Stimulated activated CD4-positive, alpha-beta T cell treated with anti-CD3 and anti-CD28 coated beads, Interleukin-4, amount 100 ng/mL, for 24 hours (primary cell): ENCODE measurements around the gene KRT72.

ENCODE experiments used
- DNase-seq: peaks from one replicate; pipeline ENCODE4 v3.0.0-alpha.2; 2020

The KRT72 gene

DNA sequence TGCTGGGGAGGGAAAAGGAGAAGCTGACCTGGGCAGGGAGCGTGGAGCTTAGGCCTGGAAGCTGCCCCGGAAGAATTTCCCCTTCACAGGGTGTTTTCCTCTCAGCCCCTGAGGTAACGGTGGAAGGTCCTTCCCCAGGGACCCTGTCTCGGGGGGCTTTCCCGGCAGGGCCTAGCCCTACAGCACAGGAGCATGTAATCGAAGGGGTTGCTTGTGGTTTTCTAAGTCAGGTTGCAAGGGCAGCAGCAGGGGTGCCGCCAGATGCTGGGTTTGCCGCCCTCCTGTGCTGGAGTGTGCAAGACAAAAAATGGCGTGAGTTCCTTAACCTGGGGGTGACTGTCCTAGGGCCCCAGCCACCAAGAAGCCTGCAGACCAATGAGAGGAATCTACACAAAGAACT, 26.0 kb downstream of the KRT72 start:
- no peak for DNase-seq

DNA sequence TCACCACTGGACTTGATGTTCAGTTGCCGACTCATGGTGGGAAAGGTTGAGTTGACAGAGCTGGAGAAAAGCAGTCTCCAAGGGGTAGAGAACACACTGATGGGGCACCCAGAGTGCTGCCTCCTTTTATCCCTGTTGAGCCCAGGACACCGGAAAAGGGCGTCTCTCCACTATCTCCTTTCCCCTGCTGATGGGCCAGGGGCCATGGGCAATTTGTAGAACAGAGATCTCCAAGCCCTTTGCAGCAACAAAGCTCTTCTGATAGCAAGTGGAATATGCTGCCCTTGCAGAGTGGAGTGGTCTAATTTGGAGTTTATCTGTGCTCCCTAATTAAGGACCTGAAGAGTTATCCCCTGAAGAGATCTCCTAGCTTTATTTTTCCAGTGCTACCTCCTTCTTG, 27.5 kb downstream of the KRT72 start, which contains the start of gene KRT74:
TSS of gene KRT74 (minus strand) at position 101 of the 400 bp plus-strand sequence. CDS start at position 35, 66 bp downstream.
- DNase-seq, result no peak

DNA sequence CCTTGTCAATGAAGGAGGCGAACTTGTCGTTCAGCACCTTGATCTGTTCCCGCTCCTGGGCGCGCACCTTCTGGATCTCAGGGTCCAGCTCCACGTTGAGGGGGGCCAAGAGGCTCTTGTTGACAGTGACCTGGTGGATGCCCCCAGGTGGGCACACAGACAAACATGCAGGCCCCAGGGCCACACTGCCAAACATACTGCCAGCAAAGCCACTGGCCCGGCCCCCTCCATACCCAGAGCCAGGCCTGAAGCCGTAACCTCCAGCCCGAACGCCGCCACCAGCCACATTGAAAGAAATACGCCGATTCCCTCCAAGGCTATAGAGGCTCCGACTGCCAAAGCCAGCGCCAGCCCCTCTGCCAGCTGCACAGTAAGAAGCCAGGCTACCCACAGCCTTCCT, 28.0 kb downstream of the KRT72 start:
- no peak for DNase-seq

DNA sequence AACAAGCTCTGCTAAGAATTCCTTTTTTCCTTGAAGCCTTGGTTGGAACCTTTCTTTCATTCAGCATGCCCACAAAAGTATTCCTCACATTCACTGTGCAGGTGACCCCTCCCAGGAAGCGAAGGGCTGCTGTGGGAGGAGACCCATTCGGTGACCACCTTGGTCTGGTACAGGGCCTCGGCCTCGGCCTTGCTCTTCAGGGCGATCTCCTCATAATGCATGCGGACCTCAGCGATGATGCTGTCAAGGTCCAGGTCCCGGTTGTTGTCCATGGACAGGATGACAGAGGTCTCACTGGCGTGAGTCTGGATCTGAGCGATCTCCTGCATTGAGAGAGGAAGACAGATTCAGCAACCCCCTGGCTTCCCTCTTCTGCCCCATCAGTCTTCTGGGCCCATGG, 30.8 kb downstream of the KRT72 start:
- DNase-seq, result no peak

- DNase-seq, result no peak
Observed at GRCh38 chr12:52568111-52568510, 33.2 kb downstream of the KRT72 start.

GRCh38 chr12:52566847-52567291, 34.4 kb downstream of the KRT72 start:
- DNase-seq, result no peak

- DNase-seq, result no peak
Observed at GRCh38 chr12:52564582-52564981, 36.7 kb downstream of the KRT72 start.

GRCh38 chr12:52561880-52562449, 39.3 kb downstream of the KRT72 start:
- no peak for DNase-seq

- DNase-seq, result no peak
Observed at GRCh38 chr12:52559979-52560378, 41.3 kb downstream of the KRT72 start.

DNA sequence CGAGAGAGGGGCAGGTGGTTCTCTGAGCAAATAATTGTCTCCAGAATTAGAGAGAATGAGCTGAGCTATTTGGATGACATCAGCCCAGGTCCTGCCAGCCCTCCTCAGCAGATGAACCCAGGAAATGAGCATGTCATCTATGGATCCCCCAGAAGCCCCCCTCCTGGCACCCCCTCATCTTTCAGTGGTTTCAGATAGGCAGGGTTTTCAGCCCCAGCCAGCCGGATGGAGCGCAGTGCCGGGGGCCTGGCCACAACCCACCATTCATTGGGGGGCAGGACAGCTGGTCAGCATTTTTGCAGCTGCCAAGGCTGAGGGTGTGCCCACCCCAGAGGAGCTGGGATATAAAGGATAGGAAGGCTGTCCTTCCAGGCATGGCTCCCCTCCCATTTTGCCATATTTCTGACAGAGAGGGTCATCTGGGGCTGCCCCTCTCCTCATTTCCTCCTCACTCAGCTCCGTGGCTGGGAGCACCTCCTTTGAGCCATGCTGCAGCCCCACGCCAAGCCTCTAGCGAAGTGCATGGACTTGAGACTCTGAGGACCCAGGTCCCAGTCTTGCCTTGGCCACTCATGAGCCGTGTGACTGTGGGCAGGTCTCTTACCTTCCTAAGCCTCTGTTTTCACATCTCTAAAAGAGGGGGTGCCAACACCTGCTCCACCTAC, 42.4 kb downstream of the KRT72 start:
- no peak for DNase-seq

DNA sequence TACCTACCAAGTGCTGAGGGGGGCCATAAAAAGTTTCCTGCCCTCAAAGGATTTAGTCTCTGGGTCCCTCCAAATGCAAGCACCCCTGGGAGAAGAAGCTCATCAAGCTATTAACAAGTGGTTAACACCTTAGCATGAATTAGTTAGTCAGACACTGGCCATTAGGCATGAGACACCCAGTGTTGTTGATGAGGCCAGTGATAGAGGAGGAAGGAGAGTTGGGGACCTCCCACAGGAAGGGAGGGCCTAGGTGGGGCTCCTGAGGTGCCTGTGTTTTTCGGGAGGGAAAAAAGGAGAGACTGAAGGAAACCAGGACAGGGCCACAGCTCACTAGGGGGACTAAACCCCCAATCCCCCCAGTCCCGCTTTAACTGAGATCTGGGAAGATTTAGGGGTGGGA, 43.8 kb downstream of the KRT72 start:
- no peak for DNase-seq

DNA sequence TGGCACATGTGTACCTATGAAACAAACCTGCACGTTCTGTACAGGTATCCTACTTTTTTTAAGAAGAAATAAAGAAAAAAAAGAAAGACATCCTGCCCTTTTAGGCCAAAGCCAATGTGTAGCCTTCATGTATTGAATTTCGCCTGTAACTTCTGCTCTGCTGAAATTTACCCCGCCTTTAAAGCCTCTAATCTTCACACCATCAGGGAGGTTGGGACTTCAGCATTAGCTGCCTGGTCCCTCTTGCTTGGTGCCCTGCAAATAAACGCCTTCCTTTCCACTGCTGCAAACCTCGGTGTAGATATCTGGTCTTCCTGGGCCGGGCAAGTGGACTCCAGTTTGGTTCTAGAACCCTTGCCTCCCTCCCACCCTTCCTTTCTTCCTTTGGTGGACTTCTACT, 45.7 kb downstream of the KRT72 start:
- DNase-seq, result no peak

DNA sequence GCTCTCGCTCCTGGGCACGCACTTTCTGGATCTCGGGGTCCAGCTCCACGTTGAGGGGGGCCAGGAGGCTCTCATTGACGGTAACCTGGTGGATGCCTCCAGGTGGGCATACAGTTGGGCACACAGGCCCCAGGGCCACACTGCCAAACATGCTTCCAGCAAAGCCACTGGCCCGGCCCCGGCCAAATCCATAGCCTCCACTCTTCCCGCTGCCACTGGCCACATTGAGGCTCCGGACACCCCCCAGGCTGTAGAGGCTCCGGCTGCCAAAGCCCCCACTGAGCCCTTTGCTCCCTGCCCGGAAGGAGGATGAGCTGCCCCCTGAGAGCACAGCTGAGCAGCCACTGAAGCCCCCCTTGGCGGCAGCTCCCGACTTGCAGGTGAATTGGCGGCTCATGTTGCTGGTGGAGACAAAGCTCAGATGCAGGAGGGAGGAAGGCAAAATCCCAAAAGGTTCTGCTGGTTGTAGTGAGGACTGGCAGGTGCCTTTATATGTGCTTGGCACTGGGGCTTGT, 48.5 kb downstream of the KRT72 start, which contains the start of gene KRT71:
TSS of gene KRT71 (minus strand) at position 465 of the 515 bp plus-strand sequence. CDS start at position 397, 68 bp downstream.
- DNase-seq, result no peak

DNA sequence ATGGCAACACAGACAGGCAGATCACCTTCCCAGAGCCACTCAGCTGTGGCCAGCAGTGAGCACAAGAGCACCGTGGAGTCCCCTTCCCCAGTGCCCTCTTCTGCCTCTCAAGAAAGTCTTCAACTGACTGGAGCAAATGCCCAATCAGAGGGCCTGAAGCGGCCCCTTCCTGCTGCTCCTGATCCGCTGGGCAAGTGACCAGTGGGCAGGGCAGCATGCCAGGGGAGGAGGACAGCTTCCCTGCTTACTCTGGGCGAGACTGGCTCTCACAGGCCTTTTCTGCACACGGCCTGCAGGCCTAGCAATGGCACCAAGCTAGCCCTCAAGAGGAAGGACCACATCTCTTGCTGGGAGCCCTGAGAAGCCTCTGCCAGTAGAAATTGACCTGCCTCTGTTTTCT, 49.2 kb downstream of the KRT72 start:
- no peak for DNase-seq

DNA sequence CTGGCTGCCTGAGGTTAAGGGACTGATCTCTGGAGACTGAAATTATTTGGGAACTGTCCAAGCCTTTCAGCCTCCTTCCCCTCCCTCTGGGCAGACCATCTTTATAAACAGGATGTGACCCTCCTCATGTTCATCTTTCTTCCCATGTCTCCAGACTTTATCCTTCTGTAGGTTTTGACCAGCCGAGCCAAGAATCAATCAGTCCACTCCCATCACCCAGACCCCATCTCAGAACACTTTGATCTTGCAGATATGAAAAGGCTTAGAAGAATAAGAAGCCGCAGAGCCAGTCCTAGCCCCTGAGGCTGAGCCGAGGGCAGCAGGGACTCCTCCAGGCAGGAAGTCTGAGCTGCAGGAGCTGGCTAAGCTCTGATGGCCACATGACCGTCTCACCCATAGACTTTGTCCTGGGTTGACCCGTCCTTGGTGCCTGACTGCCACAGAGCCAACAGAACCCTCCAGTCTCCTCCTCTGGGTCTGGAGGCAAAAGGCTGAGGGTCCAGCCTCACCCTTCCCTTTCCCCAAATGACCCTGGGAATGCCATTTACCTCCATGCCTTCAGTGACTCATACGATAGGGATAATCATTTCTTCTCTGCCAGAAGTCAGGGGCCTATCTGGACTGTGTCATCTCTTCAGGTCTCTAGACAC, 49.9 kb downstream of the KRT72 start:
- no peak for DNase-seq

DNA sequence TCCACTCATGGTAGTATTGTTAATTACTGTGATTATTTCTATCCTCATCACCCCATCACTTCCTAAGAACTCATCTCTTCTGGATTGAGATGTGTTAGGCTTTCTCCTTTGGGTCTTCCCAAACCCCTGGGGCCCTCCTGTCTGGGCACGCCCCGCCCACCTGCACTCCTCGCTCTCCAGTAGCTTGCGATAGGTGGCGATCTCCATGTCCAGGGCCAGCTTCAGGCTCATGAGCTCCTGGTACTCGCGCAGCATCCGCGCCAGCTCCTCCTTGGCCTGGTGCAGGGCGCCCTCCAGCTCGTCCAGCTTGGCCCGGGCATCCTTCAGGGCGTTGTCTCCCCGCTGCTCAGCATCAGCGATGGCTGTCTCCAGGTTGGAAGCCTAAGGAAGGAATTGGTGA, 55.1 kb downstream of the KRT72 start:
- no peak for DNase-seq

DNA sequence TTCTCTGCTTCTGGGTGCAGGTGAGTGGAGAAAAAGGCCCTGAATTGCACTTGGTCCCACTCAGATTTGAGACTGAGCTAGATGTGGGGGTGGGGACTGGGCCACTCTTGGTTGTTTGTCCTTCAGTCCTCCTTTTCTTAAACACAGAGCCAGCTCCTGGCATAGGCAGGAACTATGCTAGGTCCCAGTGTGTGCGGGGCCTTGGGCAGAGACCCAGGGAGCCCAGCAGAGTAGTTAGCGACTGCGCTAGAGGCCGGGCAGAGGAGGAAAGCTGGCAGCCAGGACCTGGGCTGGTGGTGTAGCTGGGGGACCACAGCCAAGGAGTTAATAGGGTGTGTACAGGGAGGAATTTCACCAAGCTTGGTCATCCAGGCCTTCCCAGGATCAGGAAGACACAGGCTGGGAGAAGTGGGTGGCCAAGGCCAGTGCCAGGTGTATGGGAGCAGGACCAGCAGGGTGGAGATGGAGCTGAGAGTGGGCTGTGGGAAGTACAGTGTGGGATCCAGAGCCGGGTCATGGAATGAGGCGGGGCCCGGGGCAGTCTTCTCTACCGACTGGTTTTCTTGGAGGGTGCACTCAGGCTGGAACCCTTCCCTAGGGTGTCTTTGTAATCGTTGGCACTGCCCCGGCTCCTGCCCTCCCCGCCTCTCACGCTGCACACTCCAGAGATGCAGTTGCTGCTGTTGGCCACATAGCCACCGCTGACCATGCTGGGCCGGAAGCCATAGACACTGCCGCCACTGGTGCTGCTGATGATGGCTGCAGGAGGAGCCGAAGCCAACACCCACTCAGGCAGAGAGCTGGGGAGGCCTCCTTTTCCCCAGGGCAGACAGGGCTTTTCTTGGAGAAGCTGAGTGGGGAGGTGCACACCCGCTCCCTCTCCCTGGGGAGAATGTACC, 57.0 kb downstream of the KRT72 start:
- DNase-seq, result no peak

DNA sequence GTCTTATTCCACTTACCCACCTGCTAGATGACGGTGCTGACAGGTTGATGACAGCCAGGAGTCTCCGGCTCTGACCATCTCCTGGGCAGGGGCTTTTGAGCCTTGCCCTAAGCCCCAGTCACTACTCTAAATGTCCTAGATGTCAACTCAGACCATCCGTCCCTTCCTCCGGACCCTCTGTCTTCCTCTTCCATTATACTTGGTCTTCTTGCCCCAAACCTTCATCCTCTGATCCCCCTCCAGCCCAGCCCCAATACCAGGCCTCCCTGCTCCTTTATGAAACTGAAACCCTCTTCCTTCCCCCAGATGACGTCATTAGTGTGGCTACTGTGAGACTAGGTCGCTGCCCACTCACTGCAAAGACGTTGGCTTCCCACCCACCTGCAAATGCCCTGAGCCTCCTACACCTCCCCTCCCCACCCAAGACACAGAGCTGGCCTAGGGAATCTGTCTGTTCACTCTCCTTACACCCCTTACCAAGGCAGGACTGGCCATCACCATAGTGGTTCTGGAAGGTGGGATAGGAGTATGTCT, 58.4 kb downstream of the KRT72 start:
- no peak for DNase-seq

DNA sequence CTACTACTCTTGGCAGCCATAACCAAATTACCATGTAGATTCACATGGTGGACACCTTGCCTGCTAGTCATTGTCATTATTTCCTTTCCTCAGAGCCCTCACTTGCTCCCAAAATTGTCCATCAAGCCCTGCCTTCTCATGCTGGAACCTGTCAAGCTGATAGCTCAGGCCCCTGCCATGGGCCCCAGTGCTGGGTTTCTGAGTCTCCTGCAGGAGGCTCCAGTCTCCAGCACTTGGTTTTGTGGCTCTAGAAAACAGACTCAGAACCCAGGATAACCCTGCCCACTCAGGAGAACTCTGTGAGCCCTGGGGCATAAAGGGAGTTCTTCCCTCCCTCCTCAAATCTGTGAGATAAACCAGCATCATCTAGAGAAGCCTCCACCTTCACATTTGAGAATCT, 59.1 kb downstream of the KRT72 start:
- DNase-seq, result no peak

- DNase-seq, result no peak
Observed at GRCh38 chr12:52541709-52542108, 59.6 kb downstream of the KRT72 start.

DNA sequence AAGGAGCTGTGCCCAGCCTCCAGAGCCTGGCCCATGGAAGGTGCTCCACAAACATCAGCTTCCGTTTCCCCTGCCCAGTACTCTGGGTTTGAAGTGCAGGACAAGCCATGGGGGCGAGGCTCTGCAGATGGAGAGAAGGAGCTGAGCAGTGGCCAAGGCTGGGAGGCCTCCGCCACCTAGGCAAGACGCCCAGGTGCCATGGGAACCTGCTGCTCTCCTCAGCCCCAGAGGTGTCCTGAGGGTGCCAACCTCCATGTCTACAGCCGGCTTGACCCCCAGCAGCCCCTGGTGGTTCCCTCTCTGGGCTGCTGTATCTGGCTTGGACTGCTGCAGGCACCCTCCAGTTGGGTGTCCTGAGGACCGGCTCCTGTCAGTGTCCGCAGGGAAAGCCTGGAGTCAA, 60.7 kb downstream of the KRT72 start:
- no peak for DNase-seq

- DNase-seq, result no peak
Observed at GRCh38 chr12:52539821-52540173, 61.5 kb downstream of the KRT72 start.
